Caco-2 (cell line): ENCODE results near the gene R3HDM2. TPM values are rescaled to one million over a fixed set of nuclear protein-coding genes. Genes with fewer than 3 reads are reported as not detected.

ENCODE experiments used
- BruUV-seq: library from RNA; stranded (reverse); fragments of 400-500 nt; replicated peaks from 2 replicates; lab custom pipeline; 2021; lab: Mats Ljungman, UMichigan
- CTCF ChIA-PET: fragments of 300-600 bp; sonication (Branson Sonifier 250); formaldehyde crosslinking; loops from one replicate; lab custom pipeline; 2022; ENCODE audit warnings: antibody characterized with exemption; lab: Charles Lee
- POLR2A ChIA-PET: fragments of 300-600 bp; sonication (Branson Sonifier 250); formaldehyde crosslinking; loops from one replicate; lab custom pipeline; 2022; ENCODE audit warnings: antibody characterized with exemption; lab: Charles Lee
- DNase-seq, 2 experiments: peaks; one replicate each; pipeline versions ENCODE4 v3.0.0 to v3.0.0-alpha.2; 2020 to 2022
- H3K27me3 ChIP-seq: replicated peaks from 2 replicates; pipeline ENCODE4 v1.6.0; 2011; ENCODE audit warnings: low read length; ENCODE audit not compliant: control insufficient read depth, insufficient read depth
- H3K36me3 ChIP-seq: 2 replicates; pipeline ENCODE4 v1.5.1; 2011; ENCODE audit warnings: low read length; ENCODE audit not compliant: control insufficient read depth, insufficient read depth
- H3K4me1 ChIP-seq: fragments of 250-450 bp; sonication (Bioruptor Pico); 2 replicates; pipeline ENCODE4 v1.5.1; 2020; ENCODE audit warnings: mild to moderate bottlenecking
- H3K4me3 ChIP-seq: 2 replicates; pipeline ENCODE4 v1.5.1; 2011; ENCODE audit warnings: low read depth, mild to moderate bottlenecking, control low read depth, low read length
- H3K9me3 ChIP-seq: fragments of 250-450 bp; sonication (Bioruptor Pico); 2 replicates; pipeline ENCODE4 v1.5.1; 2020; ENCODE audit warnings: mild to moderate bottlenecking, moderate library complexity
- H3K27ac Mint-ChIP-seq: one replicate; pipeline ENCODE4 v1.8.0; 2022; ENCODE audit warnings: mixed read lengths; ENCODE audit not compliant: unreplicated experiment
- H3K27me3 Mint-ChIP-seq: one replicate; pipeline ENCODE4 v1.8.0; 2022; ENCODE audit warnings: mixed read lengths; ENCODE audit not compliant: insufficient read depth, unreplicated experiment
- H3K36me3 Mint-ChIP-seq: one replicate; pipeline ENCODE4 v1.8.0; 2022; ENCODE audit warnings: mild to moderate bottlenecking, mixed read lengths; ENCODE audit not compliant: insufficient read depth, unreplicated experiment
- H3K4me1 Mint-ChIP-seq: one replicate; pipeline ENCODE4 v1.8.0; 2022; ENCODE audit warnings: low read depth, mixed read lengths; ENCODE audit not compliant: unreplicated experiment
- H3K4me3 Mint-ChIP-seq: one replicate; pipeline ENCODE4 v1.8.0; 2022; ENCODE audit warnings: mild to moderate bottlenecking, moderate library complexity, mixed read lengths; ENCODE audit not compliant: unreplicated experiment
- H3K9me3 Mint-ChIP-seq: one replicate; pipeline ENCODE4 v1.8.0; 2022; ENCODE audit warnings: mixed read lengths; ENCODE audit not compliant: unreplicated experiment
- intact Hi-C: fragments of 100-400 bp; cut with micrococcal nuclease; formaldehyde crosslinking; loops from one replicate; pipeline ENCODE4 v1.10.0; 2022; ENCODE audit not compliant: unreplicated experiment
- total RNA-seq: library from RNA; stranded (reverse); gene quantifications from 2 replicates; pipeline ENCODE4 v1.2.3, GENCODE V29; 2022
- TF ChIP-seq, protein P1 (sequence below), 2 experiments: fragments of 200-600 bp in 1 of 2; IDR thresholded peaks; 1 replicate in 1 of 2; 2 replicates in 1 of 2; pipeline versions ENCODE4 v1.5.1 to v1.8.0; 2011 to 2022; ENCODE audit warnings: antibody characterized with exemption in 1 of 2, control low read depth in 1 of 2, inconsistent platforms in 1 of 2, low read depth in 1 of 2, low read length in 1 of 2, mild to moderate bottlenecking in 1 of 2, moderate library complexity in 1 of 2; ENCODE audit not compliant: insufficient read depth in 1 of 2, severe bottlenecking in 1 of 2, unreplicated experiment in 1 of 2

The R3HDM2 gene
- total RNA-seq, 1 experiment from 2014 or later = 33.7 TPM

DNA sequence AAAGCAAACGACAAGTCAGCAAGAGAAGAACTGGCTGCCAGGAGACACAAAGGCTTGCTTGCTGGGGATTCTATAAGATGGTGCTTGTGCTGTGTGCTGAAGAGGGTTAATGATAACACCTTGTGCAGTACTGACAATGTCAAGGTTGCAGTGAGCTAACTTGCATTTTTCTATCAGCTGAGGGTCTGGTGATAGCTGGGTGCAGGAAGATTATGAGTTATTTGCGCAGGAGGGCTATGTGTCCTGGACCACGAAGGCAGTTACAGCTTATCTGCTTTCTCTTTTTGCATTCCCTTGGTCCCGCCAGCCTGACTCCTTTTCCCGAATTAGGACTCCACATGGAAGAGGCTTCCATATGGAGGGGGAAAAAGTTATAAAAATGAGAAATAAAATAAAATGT is 42.4 kb downstream of the R3HDM2 start:
- peaks cover 20% of the 10 kb centered on the region for H3K36me3 Mint-ChIP-seq
- no peaks in the 10 kb centered on the region for H3K9me3 ChIP-seq
- no TSS peak for BruUV-seq
- no peak for DNase-seq
- no peak overlapping the region for H3K27ac Mint-ChIP-seq
- H3K36me3 ChIP-seq = no peaks in the 10 kb centered on the region
- intact Hi-C loops = no loop called here
- H3K4me1 Mint-ChIP-seq = peaks cover 7% of the 10 kb centered on the region
- CTCF ChIA-PET = no interaction called here
- POLR2A ChIA-PET = no interaction called here
- no peaks in the 10 kb centered on the region for H3K9me3 Mint-ChIP-seq
- TF ChIP-seq, protein P1, sequence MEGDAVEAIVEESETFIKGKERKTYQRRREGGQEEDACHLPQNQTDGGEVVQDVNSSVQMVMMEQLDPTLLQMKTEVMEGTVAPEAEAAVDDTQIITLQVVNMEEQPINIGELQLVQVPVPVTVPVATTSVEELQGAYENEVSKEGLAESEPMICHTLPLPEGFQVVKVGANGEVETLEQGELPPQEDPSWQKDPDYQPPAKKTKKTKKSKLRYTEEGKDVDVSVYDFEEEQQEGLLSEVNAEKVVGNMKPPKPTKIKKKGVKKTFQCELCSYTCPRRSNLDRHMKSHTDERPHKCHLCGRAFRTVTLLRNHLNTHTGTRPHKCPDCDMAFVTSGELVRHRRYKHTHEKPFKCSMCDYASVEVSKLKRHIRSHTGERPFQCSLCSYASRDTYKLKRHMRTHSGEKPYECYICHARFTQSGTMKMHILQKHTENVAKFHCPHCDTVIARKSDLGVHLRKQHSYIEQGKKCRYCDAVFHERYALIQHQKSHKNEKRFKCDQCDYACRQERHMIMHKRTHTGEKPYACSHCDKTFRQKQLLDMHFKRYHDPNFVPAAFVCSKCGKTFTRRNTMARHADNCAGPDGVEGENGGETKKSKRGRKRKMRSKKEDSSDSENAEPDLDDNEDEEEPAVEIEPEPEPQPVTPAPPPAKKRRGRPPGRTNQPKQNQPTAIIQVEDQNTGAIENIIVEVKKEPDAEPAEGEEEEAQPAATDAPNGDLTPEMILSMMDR (IDR thresholded peaks at IDR 0.05; ENCODE audit: insufficient read depth in 1 of 2, low read depth in 1 of 2, low read length in 1 of 2, severe bottlenecking in 1 of 2, unreplicated experiment in 1 of 2) = no peak
- H3K27me3 Mint-ChIP-seq = no peaks in the 10 kb centered on the region
- no peaks in the 10 kb centered on the region for H3K27me3 ChIP-seq
- no peak overlapping the region for H3K4me3 Mint-ChIP-seq
- no peaks in the 10 kb centered on the region for H3K4me1 ChIP-seq
- no peak overlapping the region for H3K4me3 ChIP-seq

DNA sequence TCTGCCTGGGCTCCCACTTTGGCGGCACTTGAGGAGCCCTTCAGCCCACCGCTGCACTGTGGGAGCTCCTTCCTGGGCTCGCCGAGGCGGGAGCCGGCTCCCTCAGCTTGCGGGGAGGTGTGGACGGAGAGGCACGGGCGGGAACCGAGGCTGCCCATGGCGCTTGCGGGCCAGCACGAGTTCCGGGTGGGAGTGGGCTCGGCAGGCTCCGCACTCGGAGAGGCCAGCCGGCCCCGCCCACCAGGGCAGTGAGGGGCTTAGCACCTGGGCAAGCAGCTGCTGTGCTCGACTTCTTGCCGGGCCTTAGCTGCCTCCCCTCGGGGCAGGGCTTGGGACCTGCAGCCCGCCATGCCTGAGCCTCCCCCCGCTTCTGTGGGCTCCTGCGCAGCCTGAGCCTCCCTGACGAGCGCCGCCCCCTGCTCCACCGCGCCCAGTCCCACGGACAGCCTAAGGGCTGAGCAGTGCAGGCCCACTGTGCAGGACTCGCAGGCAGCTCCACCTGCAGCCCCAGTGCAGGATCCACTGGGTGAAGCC is 44.6 kb downstream of the R3HDM2 start:
- CTCF ChIA-PET = no interaction called here
- no peak overlapping the region for H3K4me3 Mint-ChIP-seq
- H3K27ac Mint-ChIP-seq = no peak overlapping the region
- BruUV-seq = no TSS peak
- peaks cover 7% of the 10 kb centered on the region for H3K4me1 Mint-ChIP-seq
- TF ChIP-seq, protein P1 (IDR thresholded peaks at IDR 0.05; ENCODE audit: insufficient read depth in 1 of 2, low read depth in 1 of 2, low read length in 1 of 2, severe bottlenecking in 1 of 2, unreplicated experiment in 1 of 2) = no peak
- no peaks in the 10 kb centered on the region for H3K4me1 ChIP-seq
- DNase-seq = no peak
- no peak overlapping the region for H3K4me3 ChIP-seq
- no peaks in the 10 kb centered on the region for H3K27me3 Mint-ChIP-seq
- H3K36me3 ChIP-seq = no peaks in the 10 kb centered on the region
- H3K27me3 ChIP-seq = no peaks in the 10 kb centered on the region
- intact Hi-C loops = no loop called here
- H3K9me3 Mint-ChIP-seq = no peaks in the 10 kb centered on the region
- no peaks in the 10 kb centered on the region for H3K9me3 ChIP-seq
- POLR2A ChIA-PET = no interaction called here
- peaks cover 14% of the 10 kb centered on the region for H3K36me3 Mint-ChIP-seq

GRCh38 chr12:57385586-57385985 is 45.3 kb downstream of the R3HDM2 start:
- CTCF ChIA-PET = no interaction called here
- no peaks in the 10 kb centered on the region for H3K9me3 ChIP-seq
- no peak overlapping the region for H3K4me3 ChIP-seq
- Mint-ChIP-seq H3K36me3 (peaks cover 11% of the 10 kb centered on the region), H3K4me3 (no peak overlapping the region), H3K4me1 (peaks cover 7% of the 10 kb centered on the region), H3K27ac (no peak overlapping the region), H3K27me3 (no peaks in the 10 kb centered on the region), H3K9me3 (no peaks in the 10 kb centered on the region)
- no peaks in the 10 kb centered on the region for H3K4me1 ChIP-seq
- POLR2A ChIA-PET = no interaction called here
- intact Hi-C loops = no loop called here
- no peaks in the 10 kb centered on the region for H3K36me3 ChIP-seq
- TF ChIP-seq, protein P1 (IDR thresholded peaks at IDR 0.05; ENCODE audit: insufficient read depth in 1 of 2, low read depth in 1 of 2, low read length in 1 of 2, severe bottlenecking in 1 of 2, unreplicated experiment in 1 of 2) = no peak
- DNase-seq = no peak
- no peaks in the 10 kb centered on the region for H3K27me3 ChIP-seq
- BruUV-seq = no TSS peak
